CD4-positive, alpha-beta T cell treated with Interleukin-21 for 1 hour (primary cell): Measurements from ENCODE around the gene EIF2S2.

ENCODE experiments used
- DNase-seq: peaks from one replicate; pipeline ENCODE4 v3.0.0-alpha.2; 2020

The EIF2S2 gene

GRCh38 chr20:34115232-34115631 lies 3.2 kb upstream of the EIF2S2 start:
- no peak for DNase-seq

DNA sequence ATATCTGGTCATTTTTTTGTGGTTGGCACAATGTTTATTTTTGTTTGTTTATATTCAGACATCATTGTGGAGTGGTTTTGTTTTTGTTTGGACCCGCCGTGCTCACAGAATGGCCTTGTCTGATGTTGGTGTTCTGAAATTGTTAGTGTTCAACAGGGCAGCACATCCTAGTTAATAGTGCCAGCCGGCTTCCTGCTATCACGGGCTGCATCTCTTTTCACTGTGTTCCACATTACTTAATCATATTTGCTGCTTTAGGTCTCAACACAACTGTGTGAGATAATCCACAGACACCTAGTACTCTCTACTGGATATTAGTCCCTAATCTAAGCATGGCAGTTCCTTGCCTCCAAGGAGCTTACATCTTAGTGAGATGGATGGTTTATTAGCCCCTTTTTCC lies 2.8 kb upstream of the EIF2S2 start:
- no peak for DNase-seq

GRCh38 chr20:34112600-34113101 lies 608 bp upstream of the EIF2S2 start:
- no peak for DNase-seq

GRCh38 chr20:34110745-34111641 lies 1.1 kb downstream of the EIF2S2 start:
- DNase-seq, result peak; percentile 36

- no peak for DNase-seq
Observed at GRCh38 chr20:34110025-34110744, 1.9 kb downstream of the EIF2S2 start.

- DNase-seq, result no peak
Observed at GRCh38 chr20:34109442-34109841, 2.6 kb downstream of the EIF2S2 start.

DNA sequence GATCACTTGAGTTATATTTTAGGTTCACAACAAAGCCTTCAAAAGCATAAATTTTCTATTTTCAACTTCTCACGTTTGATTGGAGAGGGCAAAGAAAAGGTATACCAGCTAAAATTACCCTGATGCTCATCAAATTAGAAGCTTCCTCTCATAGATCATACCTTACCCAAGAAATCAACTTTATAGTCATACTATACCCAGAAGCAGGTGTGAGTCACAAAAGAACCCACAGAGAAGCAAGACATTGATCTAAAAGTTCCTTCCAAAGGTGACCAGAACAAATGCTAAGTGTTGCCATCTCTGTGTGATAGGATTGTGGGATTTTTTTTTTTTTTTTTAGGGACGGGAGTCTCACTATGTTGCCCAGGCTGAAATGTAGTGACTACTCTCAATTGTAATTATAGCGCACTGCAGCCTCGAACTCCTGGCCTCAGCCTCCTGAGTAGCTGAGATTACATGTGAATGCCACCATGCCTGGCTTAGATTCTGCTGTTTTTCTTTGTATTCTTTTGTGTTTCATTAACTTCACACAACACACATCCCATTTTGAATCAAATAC lies 3.3 kb downstream of the EIF2S2 start:
- DNase-seq, result no peak

- DNase-seq, result no peak
Observed at GRCh38 chr20:34105978-34106675, 5.9 kb downstream of the EIF2S2 start.

- no peak for DNase-seq
Observed at GRCh38 chr20:34104059-34104458, 8.0 kb downstream of the EIF2S2 start.

DNA sequence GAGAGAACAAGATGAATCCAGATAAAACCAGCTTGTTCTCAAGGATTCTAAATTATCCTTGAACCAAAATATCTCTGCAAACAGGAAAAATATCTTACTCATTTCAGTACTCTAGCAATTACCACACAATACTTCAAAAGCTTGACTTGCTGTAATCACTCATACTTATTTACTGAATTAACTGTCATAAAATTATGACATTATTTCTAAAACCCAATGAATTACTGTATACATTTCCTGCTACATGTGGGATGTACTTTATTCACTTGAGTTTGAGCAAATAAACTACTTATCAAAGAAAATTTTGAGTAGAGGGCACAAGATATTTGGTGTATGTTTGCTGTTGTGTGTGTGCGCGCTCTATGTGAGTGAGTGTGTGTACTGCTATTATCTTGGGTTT lies 9.7 kb downstream of the EIF2S2 start:
- DNase-seq, result no peak

DNA sequence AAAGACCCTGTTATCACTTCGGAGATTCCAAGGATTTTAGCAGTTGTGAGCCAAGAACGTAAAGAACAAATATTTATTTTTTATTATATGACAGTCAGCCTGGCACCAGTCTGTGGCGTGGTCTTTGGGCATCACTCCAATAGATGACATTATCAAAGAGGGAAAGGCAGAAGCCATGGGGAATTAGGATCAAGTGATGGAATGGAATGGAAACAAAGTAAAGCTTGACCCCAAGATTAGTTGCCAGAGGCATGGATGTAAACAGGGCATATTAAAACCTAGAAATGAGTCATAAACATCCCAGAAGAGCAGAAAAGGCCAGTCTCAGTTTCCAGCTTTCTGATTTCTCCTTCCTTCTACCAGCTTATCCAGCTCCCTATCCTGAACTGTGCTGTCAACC lies 11.5 kb downstream of the EIF2S2 start:
- no peak for DNase-seq

GRCh38 chr20:34099675-34100074 lies 12.4 kb downstream of the EIF2S2 start:
- DNase-seq, result no peak

DNA sequence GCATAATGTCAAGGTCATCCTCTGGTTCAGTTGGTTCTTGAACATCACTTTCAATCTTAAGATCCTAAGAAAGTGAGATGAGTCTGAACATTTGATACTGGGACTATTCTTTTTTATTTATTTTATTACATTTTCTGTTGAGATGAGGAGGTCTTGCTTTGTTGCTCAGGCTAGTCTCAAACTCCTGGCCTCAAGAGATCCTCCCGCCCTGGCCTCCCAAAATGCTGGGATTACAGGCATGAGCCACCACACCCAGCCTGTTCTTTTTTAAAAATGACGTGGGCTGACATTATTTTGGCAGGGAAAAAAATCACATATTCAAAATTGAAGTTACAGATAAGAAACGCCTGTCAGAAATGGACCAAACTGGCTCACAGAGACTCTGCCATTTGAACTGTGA lies 13.5 kb downstream of the EIF2S2 start:
- DNase-seq, result no peak

GRCh38 chr20:34096699-34097444 lies 15.2 kb downstream of the EIF2S2 start:
- DNase-seq, result no peak

GRCh38 chr20:34095825-34096224 lies 16.2 kb downstream of the EIF2S2 start:
- no peak for DNase-seq

DNA sequence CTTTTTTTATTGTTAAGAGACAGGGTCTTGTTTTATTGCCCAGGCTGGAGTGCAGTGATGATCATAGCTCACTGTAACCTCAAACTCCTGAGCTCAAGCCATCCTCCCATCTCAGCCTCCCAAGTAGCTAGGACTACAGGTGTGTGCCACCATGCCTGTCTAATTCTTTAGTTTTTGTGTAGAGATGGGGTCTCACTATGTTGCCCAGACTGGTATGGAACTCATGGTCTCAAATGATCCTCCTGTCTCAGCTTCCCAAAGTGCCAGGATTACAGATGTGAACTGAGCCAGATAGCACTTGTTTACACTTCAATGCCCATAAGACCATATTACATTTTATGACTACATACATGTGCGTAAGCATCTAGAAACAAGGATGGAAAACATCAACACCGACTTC lies 18.1 kb downstream of the EIF2S2 start:
- no peak for DNase-seq

DNA sequence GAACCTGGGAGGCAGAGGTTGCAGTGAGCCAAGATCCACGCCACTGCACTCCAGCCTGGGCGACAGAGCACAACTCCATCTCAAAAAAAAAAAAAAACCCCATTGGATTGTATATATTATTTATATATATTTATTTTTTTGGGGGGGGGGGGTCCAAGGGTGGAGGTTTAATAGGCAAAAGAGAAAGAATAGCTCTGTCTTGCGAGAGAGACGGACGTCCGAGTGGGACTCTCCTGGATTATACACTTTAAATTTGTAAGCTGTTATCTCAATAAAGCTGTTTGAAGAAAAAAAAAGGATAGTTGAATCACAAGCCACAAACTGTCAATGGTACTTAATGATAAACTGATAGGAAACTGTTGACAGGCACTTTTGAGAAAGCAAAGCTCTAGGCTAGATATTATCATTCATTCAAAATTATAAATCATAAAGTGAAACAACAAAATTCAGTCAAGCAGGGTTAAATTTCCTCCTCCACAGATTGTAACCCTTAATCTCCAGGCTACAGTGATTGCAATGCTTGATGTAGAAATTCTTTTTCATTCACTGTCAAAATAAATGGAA lies 20.3 kb downstream of the EIF2S2 start:
- DNase-seq, result no peak

DNA sequence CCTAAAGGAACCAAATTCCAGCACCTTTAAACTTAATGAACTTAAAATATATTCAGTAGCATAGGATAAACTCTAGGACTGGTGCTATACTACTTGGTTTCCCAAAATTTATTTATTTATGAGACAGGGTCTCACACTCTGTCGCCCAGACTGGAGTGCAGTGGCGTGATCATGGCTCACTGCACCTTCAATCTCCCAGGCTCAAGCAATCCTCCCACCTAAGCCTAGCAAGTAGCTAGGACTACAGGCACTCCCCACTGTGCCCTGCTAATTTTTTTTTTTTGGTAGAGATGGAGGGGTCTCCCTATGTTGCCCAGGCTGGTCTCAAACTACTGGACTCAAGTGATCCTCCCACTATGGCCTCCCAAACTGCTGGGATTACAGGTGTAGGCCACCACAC lies 21.4 kb downstream of the EIF2S2 start:
- no peak for DNase-seq

DNA sequence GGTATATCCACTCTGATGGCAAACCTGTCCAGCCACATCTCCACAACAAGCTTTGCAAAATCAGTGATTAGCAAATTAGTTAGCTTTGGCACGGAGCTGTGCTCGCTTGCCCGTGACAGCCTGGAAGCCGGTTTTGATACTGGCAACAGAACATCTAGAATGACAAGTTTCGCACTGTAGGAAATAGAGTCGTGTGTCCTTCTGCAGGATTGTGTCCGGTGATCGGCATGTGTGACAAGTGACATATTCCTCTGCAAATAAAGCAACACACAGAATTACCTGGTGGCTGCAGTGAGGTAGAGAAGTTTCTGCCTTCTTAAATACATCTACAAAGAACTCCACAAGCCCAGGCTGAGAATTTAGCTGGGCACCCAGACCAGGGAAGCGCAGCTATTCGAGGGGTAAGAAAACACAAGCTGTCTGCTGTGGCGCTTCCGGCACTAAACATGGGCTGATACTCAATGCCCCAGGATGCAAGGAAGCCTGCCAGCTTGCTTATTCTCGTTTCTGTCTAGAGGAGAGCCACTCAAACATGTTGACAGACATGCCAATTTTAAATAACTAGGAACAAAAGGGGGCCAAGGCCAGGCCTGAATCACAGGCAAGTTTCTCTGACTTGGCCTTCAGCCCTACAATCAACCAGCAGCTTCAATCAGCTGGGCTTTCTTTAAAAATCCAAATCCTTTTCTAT lies 22.2 kb downstream of the EIF2S2 start:
- no peak for DNase-seq

GRCh38 chr20:34089175-34089479 lies 22.9 kb downstream of the EIF2S2 start:
- no peak for DNase-seq

DNA sequence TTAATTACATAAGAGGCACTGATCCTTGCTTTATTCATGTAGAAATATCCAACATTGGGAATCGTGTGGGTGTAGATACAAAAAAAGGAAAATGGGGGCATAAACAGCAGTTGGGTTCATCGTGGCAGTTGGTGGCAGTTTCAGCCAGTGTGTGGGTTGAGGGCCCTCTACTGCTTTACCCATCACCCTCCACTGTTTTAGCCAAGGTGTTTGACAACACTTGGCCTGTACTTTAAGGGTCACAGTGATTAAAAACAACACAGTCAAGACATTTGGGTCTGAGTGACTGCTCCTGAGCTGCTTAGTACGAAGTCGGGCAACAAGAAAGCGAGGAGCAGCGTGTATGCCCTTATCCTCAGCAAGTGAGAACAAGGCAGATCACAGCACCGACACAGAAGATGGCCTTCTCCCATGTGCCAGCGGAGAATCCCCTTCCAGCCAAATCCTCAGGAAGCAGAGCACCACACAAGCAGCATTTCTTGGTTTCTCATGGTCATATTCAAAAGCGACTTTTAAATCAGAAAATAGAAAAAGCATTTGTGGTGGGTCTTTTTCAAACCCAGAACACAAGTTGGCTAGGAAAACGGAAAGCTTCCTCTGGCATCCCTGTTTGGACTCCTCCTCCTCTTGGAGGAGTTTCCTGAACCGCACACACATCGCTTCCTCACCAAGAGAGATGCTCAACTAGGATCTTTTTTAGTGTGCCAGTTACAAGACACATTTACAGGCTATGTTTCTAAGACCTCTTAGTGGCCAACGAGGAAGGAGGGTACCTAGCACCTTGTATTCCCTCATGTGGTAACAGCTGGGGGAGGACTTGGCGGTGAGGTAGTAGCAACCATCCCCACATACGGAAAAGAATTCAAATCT lies 23.5 kb downstream of the EIF2S2 start:
- DNase-seq, result no peak
